IPS DF 6.9 (cell line): ENCODE results near the gene BABAM2.

Experiments used
- DNase-seq: peaks from one replicate; pipeline ENCODE4 v3.0.0-alpha.2; 2013; ENCODE audit warnings: low read depth, low spot score
- H3K27ac ChIP-seq: one replicate; pipeline ENCODE4 v1.5.1; 2013; ENCODE audit warnings: low read length, control low read depth
- H3K27me3 ChIP-seq: 2 replicates; pipeline ENCODE4 v1.6.1; 2013; ENCODE audit warnings: mild to moderate bottlenecking, low read length; ENCODE audit not compliant: control insufficient read depth, insufficient read depth
- H3K36me3 ChIP-seq: 2 replicates; pipeline ENCODE4 v1.6.1; 2013; ENCODE audit warnings: low read length; ENCODE audit not compliant: control insufficient read depth, insufficient read depth
- H3K4me1 ChIP-seq: 2 replicates; pipeline ENCODE4 v1.6.1; 2013; ENCODE audit warnings: low read length; ENCODE audit not compliant: control insufficient read depth, insufficient read depth
- H3K4me3 ChIP-seq: 2 replicates; pipeline ENCODE4 v1.5.1; 2013; ENCODE audit warnings: mild to moderate bottlenecking, low read length
- H3K9me3 ChIP-seq: 2 replicates; pipeline ENCODE4 v1.6.1; 2013; ENCODE audit warnings: low read length, inconsistent platforms; ENCODE audit not compliant: control insufficient read depth, insufficient read depth
- WGBS: extraction: QIAGEN DNeasy Blood & Tissue Kit; methylation state at CpG from one replicate; pipeline ENCODE4 v1.1.7; 2013; ENCODE audit warnings: mixed read lengths, missing lambda C conversion rate; ENCODE audit not compliant: insufficient read length, insufficient coverage; 5-methylcytosine and 5-hydroxymethylcytosine counted together

The BABAM2 gene

DNA sequence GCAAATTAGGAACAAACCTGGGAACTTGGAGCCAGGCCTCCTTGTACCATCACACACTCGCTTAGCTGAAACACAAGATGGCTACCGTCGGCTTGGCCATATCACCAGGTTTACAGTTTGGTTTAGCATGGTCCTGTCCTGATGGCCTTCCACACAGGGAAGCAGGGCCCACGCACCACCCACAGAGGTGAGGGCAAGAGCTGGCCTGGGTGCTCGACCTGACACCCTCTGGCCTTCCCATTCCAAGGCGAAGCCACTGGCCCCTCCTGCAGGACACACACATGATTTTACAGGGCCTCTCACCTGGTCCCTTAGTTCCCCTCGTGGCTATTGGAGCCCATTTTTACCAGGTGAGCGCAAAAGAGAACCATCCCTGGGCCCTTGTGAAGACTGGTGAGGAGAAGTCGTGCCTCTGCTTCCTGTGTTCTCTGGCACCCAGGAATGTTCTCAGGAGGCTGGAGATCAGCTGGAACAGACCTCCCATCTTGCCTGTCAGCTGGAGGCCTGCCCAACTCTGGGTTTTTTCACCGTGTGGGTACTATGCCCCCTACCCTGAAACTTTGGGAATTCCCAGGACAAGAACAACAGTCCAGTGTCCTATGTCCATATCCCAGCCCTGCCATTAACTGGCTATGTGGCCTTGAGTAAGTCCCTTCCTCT is 449.1 kb downstream of the BABAM2 start:
- no peaks in the 10 kb centered on the region for H3K27me3 ChIP-seq
- WGBS: no CpG with 5 or more reads among the region's 10 CpGs
- no peak overlapping the region for H3K27ac ChIP-seq
- no peaks in the 10 kb centered on the region for H3K36me3 ChIP-seq
- DNase-seq: no peak
- H3K4me1 ChIP-seq: no peaks in the 10 kb centered on the region
- no peak overlapping the region for H3K4me3 ChIP-seq
- no peaks in the 10 kb centered on the region for H3K9me3 ChIP-seq

DNA sequence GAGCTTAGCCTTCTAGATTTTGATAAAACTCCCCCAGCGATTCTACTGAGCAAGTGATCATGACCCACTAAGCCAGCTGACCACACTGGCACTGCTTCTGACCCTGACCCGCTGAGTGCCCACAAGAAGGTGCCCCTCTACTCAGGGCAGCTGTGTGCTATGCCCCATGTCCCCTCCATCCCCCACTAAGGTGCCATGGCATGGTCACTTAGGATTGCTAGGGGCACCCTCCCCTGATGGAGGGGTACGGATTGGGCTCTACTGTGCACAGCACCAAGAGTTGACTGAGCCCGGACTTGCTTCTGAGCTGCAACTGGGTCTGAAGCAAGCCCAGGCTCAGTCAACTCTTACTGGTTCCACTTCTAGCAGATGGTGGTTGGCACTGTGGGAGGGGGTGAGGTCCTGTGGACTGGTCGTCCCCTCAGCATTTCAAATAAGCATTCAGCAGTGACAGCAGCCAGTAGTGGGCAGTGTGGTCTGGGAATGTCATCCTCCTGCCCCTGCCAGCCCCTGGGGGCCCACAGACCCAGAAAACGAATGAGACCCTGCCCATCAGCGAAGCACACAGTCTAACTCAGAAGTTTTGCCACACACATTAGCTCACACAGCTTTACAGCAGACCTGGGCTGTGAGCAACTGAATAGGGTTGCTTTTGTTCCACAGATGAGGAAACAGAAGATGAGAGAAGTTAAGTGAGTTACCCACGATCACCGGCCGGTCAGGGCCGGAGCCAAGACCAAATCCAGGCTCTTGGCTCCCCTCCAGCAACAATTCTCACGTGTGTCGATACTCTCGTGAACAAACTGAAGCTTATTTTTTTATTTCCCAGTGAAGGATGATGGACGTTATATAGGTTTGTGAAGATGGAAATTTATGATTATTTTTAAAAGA is 450.0 kb downstream of the BABAM2 start:
- H3K27me3 ChIP-seq: no peaks in the 10 kb centered on the region
- WGBS: 100% methylated on average over 1 of the region's 15 CpGs
- H3K4me3 ChIP-seq: no peak overlapping the region
- no peaks in the 10 kb centered on the region for H3K9me3 ChIP-seq
- H3K36me3 ChIP-seq: no peaks in the 10 kb centered on the region
- no peak for DNase-seq
- no peaks in the 10 kb centered on the region for H3K4me1 ChIP-seq
- H3K27ac ChIP-seq: no peak overlapping the region

DNA sequence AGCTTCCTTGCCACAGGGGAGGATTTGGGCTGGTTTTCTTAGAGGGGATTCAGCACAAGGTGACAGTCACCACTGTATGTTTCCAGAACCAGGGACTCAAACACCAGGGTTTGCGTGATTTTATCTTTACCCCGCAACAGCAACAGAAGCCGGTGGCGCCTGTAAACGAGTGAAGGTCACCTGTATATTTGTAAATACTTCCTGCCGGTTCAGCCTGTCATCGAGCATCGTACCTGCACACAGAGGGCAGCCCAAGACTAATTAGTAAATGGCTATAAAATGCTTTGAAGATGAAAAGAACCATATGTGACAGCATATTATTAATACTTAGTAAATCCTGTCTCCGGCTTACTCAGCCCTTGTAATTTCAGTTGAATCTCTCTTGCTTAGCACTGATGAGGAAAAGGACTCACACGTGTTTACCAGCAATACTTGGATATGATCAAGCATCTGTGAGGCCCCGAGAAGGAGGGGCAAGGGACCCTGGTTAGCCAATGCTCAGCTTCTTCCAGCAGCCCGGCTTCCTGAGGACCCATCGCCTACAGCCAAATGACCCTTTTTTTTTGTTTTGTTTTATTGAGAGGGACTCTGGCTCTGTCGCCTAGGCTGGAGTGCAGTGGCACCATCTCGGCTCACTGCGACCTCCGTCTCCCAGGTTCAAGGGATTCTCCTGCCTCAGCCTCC is 450.8 kb downstream of the BABAM2 start:
- no peak for DNase-seq
- Histone ChIP-seq H3K4me1 (no peaks in the 10 kb centered on the region), H3K36me3 (no peaks in the 10 kb centered on the region), H3K27me3 (no peaks in the 10 kb centered on the region), H3K9me3 (no peaks in the 10 kb centered on the region), H3K4me3 (no peak overlapping the region), H3K27ac (no peak overlapping the region)
- no CpG with 5 or more reads among the region's 17 CpGs for WGBS

DNA sequence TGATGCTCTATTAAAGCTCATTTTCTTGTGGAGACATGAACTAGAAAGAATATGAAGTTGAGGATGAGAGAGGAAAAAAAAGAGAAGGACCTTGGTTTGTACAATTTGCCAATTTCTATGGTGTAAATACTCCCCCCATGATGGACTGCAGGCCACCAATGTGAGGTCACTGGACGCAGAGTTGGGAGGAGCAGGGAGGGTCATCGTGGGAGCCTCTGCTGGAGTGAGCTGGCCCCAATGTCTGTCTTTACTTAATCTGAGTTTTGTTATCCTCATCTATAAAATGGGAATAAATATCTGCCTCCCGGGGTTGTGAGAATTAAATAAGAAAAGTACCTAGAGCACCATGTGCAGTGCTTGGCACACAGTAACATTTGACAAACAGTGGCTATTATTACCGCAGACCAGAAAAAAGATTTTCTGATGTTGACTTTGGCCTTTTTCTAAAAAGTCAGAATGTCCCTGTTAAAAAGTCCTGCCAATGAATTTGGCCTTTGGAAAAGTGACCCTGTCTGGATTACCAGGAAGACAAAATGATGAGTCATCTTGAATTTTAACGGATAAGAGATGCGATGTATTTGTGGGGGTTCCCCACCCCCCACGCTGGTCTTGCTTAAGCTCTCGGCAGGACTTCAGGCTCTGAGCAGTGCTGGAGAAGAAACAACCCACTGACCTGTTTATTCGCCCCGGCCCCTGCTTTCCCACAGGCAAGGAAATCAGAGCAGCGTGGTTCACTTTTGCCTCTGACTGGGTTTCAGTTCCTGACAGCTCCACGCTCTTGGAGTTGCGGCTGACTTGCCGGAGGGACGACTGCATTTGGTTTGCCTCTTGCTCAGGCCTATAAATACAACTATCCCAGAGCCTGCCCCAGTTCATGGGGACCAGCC is 451.8 kb downstream of the BABAM2 start:
- no peak for DNase-seq
- H3K27ac ChIP-seq: no peak overlapping the region
- no peaks in the 10 kb centered on the region for H3K36me3 ChIP-seq
- no CpG with 5 or more reads among the region's 15 CpGs for WGBS
- H3K27me3 ChIP-seq: no peaks in the 10 kb centered on the region
- no peaks in the 10 kb centered on the region for H3K9me3 ChIP-seq
- H3K4me1 ChIP-seq: no peaks in the 10 kb centered on the region
- no peak overlapping the region for H3K4me3 ChIP-seq

DNA sequence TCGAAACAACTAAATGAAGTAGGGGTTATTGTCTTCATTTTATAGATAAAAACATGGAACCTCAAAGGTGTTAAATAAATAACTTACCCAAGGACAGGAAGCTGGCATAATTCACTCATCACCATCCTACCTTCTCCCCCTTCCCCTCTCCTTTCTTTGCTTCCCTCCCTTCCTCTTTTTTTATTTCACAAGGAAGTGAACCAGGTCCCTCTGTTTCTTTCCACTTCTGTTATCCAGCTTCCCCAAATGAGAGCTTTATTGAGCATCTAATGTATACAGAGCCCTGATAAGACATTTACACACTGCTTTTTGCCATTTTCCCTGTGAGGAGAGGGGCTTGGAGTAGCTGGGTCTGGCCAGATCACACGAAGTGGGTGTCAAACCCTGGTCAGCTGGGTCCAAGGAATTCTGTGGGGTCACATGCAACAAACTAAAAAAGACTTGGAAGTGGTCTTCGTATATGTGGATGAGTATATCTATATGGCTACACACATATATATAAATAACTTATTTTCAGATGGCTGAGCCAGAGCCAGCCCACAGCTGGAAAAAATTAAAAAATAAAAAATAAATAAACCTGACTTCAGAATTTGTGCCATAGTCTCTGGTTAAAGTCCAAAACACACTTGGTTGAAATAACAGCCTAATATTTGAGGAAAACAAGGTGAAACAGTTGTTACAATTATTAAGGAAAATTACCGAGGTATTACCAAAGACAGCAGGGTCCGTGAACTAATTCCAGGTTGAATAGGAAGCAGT is 452.8 kb downstream of the BABAM2 start:
- H3K36me3 ChIP-seq: no peaks in the 10 kb centered on the region
- H3K4me1 ChIP-seq: no peaks in the 10 kb centered on the region
- no peaks in the 10 kb centered on the region for H3K9me3 ChIP-seq
- DNase-seq: no peak
- no peak overlapping the region for H3K4me3 ChIP-seq
- H3K27me3 ChIP-seq: no peaks in the 10 kb centered on the region
- no peak overlapping the region for H3K27ac ChIP-seq
- no CpG with 5 or more reads among the region's 5 CpGs for WGBS

DNA sequence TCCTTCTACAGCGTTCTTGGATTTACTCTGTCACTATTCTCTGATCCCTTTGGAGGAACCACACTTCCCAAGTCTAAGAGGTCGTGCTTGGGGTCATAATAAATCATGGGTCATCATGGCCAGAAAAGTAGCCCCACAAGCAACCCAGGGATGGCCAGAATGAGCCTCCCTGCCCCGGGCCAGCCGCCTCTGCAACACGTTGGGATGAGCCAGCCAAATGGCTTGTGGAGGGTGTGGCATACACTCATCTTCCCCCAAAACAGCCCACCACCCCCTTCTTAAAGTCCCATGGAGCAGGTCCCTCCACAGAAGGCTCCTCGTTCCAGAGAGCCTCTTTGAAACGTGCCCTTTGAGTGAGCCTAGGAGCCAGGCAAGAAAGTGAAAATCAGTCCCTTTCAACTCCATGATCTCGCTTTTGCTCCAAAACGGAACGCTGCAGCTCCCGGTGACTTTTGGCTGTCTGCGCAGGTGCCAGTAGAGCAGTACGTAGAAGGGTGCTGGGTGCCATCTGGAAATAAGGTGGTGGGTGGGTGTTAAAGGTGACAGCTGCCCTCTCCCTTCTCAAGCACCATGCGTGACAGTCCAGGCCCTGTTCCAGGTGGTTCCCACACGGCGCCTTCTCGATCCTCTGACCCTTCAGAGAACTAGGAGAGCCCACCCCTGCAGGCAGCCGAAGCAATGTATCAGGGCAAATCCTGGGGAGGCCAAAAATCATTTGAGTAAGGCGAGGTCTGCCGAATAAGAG is 453.6 kb downstream of the BABAM2 start:
- H3K4me1 ChIP-seq: no peaks in the 10 kb centered on the region
- H3K27me3 ChIP-seq: no peaks in the 10 kb centered on the region
- no CpG with 5 or more reads among the region's 20 CpGs for WGBS
- no peak overlapping the region for H3K4me3 ChIP-seq
- no peak for DNase-seq
- no peaks in the 10 kb centered on the region for H3K36me3 ChIP-seq
- no peak overlapping the region for H3K27ac ChIP-seq
- no peaks in the 10 kb centered on the region for H3K9me3 ChIP-seq

DNA sequence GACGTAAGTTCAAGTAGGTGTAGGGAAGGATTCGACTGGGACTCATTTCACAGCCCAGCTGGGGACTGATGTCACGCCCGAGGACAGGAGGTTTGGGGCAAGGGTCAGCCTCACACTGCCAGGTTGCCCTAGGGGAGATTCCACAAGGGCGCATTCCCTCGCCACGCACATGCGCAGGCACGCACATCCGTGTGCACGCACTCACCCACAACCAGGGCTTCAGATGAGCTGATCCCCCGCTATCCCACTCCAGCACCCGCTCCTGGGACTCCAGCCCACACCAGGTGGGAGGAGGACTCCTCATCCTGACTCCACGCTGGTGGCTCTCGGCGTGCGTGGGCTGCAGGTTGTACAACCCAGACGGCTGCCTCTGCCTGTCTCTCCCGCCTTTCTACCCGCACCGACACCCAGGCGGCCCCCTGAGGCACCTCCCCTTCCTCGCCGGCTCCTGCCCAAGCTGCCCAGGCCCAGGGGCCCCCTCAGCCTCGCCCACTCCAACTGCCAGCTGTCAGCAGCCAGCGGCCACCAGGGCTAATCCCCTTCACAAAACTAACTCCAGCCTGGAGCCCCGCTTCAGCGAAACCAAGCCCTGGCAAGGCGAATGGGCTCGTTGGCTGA is 454.3 kb downstream of the BABAM2 start:
- H3K9me3 ChIP-seq: no peaks in the 10 kb centered on the region
- DNase-seq: no peak
- H3K36me3 ChIP-seq: no peaks in the 10 kb centered on the region
- no CpG with 5 or more reads among the region's 30 CpGs for WGBS
- H3K4me1 ChIP-seq: no peaks in the 10 kb centered on the region
- no peaks in the 10 kb centered on the region for H3K27me3 ChIP-seq
- H3K27ac ChIP-seq: no peak overlapping the region
- H3K4me3 ChIP-seq: no peak overlapping the region

DNA sequence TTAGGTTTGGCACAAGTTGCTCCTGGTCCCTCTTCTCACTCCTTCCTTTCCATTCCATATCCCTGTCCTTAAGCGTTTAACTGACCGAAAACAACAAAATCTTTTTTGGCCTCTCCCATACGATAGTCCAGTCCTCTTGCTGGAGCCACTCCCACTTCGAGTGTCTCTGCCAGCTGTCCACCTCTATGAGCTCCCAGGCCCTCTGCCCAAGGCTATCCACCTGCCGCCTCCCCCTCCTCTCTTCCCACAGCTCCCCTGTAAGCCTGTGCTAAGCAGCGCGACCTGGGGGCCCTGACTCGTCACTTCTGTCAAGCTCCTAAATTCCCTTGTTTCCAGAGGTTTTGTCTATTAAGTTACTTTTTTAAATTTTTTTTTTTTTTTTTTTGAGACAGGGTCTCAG is 455.1 kb downstream of the BABAM2 start:
- no CpG with 5 or more reads among the region's 8 CpGs for WGBS
- Histone ChIP-seq H3K4me1 (no peaks in the 10 kb centered on the region), H3K27me3 (no peaks in the 10 kb centered on the region), H3K27ac (no peak overlapping the region), H3K36me3 (no peaks in the 10 kb centered on the region), H3K9me3 (no peaks in the 10 kb centered on the region), H3K4me3 (no peak overlapping the region)
- no peak for DNase-seq

DNA sequence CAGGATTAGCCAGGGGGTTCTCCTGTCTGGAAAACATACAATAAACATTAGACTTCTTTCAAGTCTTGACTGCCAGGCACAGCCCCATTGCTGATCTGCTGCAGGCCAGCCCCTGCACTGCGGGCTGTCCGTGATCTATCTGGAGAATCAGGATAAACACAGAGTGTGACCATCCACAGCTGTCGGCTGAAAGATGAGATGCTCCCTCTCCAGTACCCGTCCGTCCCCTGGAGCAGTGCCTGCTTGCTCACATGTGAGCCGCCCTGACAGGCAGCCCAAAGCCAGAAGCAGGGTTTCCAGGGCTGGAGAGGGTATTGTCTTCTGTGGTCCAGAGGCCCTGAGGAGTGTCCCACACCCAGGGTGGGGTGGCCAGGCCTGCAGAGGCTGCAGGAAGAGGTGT is 456.1 kb downstream of the BABAM2 start:
- no peaks in the 10 kb centered on the region for H3K27me3 ChIP-seq
- no peaks in the 10 kb centered on the region for H3K4me1 ChIP-seq
- no peak overlapping the region for H3K4me3 ChIP-seq
- no peak overlapping the region for H3K27ac ChIP-seq
- H3K36me3 ChIP-seq: no peaks in the 10 kb centered on the region
- no peak for DNase-seq
- H3K9me3 ChIP-seq: no peaks in the 10 kb centered on the region
- WGBS: no CpG with 5 or more reads among the region's 6 CpGs
